GM10248 (cell line): Measurements from ENCODE around the gene REXO2.

Experiments used
- CTCF ChIA-PET: fragments of 300-600 bp; sonication (Branson Sonifier 250); formaldehyde crosslinking; extraction: SDS; loops from one replicate; lab custom pipeline; 2021; ENCODE audit warnings: antibody characterized with exemption; lab: Yijun Ruan, JAX
- POLR2A ChIA-PET: fragments of 350-650 bp; sonication (Branson Sonifier 250); formaldehyde crosslinking; extraction: SDS; loops from one replicate; lab custom pipeline; 2020; ENCODE audit warnings: antibody characterized with exemption; lab: Yijun Ruan, JAX
- DNase-seq: peaks from one replicate; pipeline ENCODE4 v3.0.0; 2012; ENCODE audit errors: extremely low spot score
- TF ChIP-seq, protein P1 (sequence below): IDR thresholded peaks from 2 replicates; pipeline ENCODE4 v1.5.1; 2012; ENCODE audit warnings: mild to moderate bottlenecking, low read depth; ENCODE audit errors: extremely low read depth, missing control alignments, control extremely low read depth

The REXO2 gene

DNA sequence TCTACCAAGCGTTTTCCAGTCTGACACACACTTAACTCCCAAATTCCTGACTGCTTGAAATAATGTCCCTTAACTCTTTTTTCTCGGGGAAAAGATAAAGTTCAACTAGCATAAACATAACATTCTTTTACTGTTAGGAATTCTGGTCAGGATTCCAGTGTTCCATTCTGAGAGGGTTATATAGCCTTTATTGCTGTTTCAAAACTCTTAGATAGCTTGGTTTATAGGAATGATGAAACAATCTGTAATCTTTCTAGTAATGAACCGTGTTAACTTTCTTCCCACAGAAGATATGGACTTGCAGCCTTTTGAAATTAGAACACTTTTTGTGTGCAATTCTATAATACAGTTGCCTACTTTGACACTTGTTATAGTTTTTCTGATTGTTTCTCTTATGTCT, 8.6 kb downstream of the REXO2 start:
- TF ChIP-seq, protein P1, sequence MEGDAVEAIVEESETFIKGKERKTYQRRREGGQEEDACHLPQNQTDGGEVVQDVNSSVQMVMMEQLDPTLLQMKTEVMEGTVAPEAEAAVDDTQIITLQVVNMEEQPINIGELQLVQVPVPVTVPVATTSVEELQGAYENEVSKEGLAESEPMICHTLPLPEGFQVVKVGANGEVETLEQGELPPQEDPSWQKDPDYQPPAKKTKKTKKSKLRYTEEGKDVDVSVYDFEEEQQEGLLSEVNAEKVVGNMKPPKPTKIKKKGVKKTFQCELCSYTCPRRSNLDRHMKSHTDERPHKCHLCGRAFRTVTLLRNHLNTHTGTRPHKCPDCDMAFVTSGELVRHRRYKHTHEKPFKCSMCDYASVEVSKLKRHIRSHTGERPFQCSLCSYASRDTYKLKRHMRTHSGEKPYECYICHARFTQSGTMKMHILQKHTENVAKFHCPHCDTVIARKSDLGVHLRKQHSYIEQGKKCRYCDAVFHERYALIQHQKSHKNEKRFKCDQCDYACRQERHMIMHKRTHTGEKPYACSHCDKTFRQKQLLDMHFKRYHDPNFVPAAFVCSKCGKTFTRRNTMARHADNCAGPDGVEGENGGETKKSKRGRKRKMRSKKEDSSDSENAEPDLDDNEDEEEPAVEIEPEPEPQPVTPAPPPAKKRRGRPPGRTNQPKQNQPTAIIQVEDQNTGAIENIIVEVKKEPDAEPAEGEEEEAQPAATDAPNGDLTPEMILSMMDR, result no peak
- POLR2A ChIA-PET, result no interaction called here
- DNase-seq, result no peak
- CTCF ChIA-PET, result no interaction called here

DNA sequence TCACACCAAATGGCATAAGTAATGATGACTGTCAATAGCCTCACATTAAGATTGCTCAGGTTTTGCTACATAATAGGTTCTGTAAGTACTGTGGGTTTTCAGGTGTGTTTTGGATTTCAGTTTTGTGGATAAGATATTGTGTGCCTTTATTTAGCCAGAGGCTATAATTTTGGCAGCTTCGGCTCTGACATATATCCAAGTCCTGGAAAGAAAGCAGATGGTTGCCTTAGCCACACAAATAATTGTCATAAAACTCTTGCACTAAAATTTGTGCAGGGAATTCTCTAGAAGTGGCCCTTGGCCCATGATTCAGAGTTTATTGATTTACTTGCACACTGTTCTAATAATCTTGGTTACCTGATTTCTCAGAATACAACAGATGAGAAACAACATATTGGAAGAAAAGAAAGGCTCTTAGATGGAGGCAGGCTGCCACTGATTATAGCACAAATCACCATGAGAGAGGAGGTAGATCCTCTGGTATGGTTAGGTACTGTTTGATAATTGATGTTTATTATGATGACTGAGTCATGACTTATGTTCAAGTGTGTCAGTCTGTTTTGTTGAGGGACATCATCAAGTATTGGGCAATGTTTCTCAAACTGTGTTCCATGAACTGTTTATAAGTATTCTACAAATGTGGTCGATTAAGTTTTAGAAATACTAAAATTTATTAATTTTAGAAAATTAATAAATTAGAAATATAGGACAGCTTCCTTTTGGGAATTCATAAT, 9.6 kb downstream of the REXO2 start:
- POLR2A ChIA-PET, result no interaction called here
- TF ChIP-seq, protein P1, result no peak
- CTCF ChIA-PET, result no interaction called here
- no peak for DNase-seq

DNA sequence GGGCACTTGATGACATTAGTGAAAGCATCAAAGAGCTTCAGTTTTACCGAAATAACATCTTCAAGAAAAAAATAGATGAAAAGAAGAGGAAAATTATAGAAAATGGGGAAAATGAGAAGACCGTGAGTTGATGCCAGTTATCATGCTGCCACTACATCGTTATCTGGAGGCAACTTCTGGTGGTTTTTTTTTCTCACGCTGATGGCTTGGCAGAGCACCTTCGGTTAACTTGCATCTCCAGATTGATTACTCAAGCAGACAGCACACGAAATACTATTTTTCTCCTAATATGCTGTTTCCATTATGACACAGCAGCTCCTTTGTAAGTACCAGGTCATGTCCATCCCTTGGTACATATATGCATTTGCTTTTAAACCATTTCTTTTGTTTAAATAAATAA, 10.6 kb downstream of the REXO2 start:
- ChIA-PET CTCF (no interaction called here), POLR2A (no interaction called here)
- TF ChIP-seq, protein P1, result no peak
- DNase-seq, result no peak

DNA sequence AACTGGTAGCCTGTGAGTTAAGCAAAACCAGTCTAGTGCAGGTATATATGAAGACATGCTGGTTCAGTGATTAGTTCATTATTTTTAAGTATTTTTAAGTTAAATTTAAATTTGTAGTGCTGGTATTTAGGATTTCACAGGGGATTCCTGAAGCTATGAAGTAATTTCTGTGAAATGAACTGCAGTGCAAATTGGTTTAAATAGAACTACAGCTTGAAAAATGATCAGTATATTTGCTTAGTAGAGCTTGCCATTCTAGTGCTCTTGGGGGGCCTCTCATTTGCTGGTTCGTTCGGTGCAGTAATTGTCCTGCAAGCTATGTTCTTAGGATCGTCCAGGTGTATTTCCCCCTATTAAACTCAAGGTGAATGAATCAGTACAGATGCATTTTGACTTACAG, 13.1 kb downstream of the REXO2 start:
- TF ChIP-seq, protein P1, result no peak
- ChIA-PET CTCF (interaction anchor here (2.4 kb wide), 1 partner anchor 9 kb away, joined by 10 read pairs; no protein-coding TSS in a partner anchor), POLR2A (no interaction called here)
- DNase-seq, result no peak

DNA sequence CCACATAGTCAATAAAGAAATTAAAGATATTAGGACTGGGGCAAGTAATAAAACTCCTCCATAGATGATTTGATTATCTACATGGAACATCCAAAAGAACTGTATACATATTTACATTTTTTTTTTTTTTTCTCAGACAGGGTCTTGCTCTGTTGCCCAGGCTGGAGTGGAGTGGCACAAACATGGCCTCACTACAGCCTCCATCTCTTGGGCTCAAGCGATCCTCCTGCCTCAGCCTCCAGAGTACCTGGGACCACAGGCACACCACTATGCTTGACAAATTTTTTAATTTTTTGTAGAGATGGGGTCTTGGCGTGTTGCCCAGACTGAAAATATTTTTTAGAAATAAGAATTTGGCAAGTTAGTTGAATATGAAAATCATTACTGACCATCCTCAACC, 24.7 kb downstream of the REXO2 start:
- TF ChIP-seq, protein P1, result no peak
- no peak for DNase-seq
- POLR2A ChIA-PET, result no interaction called here
- CTCF ChIA-PET, result no interaction called here

DNA sequence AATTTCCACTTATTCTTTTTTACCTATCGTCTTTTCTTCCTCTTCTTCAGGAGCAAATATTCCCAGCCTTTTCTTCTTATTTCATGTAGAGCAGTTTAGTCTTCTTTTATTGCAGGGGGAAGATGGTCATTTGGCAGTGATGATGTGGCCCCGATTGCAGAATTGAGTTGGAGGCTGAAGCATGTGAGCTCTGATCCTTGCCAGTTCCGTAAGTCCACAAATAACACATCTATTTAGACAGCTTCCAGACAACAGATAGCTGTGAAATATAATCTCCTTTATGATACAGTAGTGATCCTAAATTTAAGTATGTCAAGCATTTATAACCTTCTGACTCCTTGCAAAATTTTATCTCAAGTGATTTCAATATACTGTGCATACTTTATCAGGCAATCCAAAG, 27.5 kb downstream of the REXO2 start:
- TF ChIP-seq, protein P1, result no peak
- POLR2A ChIA-PET, result no interaction called here
- DNase-seq, result no peak
- CTCF ChIA-PET, result no interaction called here
